GM18499 (cell line): ENCODE data around the gene ZNF284.

Source experiments
- ATAC-seq: cut with Tn5 transposase; IDR thresholded peaks from one replicate; pipeline ENCODE4 v1.9.1; 2021; ENCODE audit warnings: moderate number of reproducible peaks; ENCODE audit not compliant: insufficient read depth, unreplicated experiment

The ZNF284 gene

DNA sequence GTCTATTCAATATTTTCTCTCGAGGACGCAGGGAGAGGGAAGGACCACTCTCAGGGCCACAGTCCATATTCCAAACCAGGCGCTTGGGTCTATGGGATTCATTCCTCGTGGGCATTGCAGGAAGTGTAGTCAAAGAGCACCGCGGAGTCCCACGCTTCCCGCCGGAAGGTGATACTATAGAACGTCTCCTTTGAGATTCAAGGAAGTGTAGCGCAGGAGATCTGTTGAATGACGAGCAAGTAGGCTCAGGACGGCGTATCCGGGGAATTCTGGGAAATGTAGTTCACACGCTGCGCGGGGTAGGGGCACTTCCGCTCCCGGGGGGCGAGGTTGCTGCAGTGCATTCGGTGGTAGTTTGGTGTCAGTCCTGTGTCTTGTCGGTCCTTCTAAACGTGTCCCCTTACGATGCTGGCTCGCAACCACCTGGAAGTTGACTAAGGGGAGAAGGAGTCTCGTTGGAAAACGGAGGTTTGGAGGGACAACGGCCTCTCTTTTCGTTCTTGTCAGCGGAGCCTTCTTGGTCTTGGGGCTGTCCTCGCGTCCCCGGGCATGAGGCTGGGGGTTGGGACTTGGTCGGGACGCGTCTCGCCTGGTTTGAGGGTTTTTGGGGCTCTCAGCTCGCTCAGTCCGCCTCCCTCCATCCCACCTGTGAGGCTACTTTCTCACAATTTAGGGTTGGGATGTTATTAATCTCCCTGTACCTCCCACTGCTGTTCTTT lies at the start of gene ZNF284:
ZNF284 (plus strand) TSS at position 336 of the 719 bp plus-strand sequence. CDS start 4,231 bp downstream, outside the sequence.
- ATAC-seq, result peak; percentile 76

DNA sequence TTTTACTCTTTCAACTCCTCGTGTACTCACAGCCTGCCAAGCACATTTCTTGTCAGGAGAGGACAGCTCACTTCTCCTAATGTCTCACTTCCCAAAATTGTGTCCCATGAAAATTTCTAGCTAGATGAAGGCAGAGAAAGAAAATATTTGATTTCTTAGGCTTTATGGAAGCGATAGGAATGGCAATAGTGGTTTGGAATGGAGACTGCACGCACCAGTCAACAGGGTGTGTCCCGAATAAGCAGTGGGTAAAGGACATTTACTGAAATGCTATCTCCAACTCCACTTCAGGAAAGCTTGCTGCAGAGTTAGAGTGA lies 47.1 kb upstream of the ZNF284 start:
- ATAC-seq, result no peak

DNA sequence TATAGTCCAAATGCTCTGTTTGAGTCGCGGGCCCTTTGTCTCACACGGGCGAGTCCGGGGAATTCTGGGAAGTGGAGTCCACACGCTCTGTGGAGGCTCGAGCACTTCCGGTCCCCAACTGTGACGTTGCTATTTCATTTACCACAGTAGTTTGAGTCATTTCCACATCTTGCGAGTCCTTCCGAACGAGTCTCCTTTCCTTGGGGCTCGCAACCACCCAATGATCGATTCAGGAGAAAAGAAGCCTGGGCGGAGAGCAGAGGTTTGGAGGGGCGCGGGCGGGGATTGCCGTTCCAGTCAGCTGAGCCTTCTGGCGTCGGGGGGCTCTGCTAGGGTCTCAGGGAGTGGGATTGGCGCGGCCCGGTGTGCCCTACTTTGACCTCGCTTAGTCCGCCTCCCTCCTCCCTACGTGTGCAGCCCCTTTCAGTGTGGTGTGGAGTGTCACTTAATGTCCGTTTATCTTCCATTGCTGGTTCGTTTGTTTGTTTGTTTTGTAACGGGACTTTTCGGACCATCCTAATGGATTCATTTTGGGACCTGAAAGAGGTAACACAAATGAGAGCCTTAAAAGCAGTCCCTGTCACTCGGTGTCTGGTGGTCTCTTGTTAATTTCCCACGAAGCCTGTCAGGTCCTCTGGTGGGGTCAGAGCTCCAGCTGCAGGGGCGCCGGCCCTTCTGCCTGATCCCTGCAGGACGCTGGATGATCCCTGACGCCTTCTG lies 46.6 kb upstream of the ZNF284 start, which contains the start of gene ZNF222:
ZNF222 (plus strand) TSS at position 163 of the 720 bp plus-strand sequence; CDS start at position 221, 58 bp downstream.
- no peak for ATAC-seq

DNA sequence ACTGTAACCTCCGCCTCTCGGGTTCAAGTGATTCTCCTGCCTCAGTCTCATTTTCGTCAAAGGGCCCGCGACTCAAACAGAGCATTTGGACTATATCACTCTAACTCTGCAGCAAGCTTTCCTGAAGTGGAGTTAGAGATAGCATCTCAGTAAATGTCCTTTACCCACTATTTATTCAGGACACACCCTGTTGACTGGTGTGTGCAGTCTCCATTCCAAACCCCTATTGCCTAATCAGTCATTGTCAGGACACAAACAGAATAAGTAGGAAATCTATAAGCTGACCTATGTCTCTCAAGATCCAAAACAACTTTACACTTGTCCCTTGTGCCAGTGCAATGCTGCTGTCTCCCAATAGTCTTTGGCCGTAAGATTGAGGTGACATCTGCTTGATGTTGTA lies 45.3 kb upstream of the ZNF284 start:
- no peak for ATAC-seq

DNA sequence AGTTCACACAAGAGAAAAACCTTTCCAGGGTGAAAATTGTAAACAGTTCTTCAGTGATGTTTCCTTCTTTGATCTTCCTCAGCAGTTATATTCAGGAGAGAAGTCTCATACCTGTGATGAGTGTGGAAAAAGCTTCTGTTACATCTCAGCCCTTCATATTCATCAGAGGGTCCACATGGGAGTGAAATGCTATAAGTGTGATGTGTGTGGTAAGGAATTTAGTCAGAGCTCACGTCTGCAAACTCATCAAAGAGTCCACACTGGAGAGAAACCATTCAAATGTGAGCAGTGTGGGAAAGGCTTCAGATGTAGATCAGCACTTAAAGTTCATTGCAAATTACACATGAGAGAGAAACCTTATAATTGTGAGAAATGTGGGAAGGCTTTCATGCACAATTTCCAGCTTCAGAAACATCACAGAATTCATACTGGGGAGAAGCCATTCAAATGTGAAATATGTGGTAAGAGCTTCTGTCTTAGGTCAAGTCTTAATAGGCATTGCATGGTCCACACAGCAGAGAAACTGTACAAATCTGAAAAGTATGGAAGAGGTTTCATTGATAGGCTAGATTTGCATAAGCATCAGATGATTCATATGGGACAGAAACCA lies 39.9 kb upstream of the ZNF284 start:
- ATAC-seq, result no peak

DNA sequence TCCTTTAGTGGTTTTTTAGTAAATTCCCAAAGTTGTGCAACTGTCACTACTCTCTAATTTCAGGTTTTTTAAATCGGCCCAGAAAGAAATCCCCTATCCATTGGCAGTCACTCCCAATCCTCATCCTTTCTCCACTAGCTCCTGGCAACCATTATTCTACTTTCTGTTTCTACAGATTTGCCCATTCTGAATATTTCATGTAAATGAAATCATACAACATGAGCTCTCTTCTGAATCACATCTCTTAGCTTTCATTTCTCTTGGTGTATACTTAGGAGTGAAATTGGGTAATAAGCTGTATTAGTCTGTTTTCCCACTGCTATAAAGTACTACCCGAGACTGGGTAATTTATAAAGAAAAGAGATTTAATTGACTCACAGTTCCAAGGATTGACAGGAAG lies 29.8 kb upstream of the ZNF284 start:
- no peak for ATAC-seq

DNA sequence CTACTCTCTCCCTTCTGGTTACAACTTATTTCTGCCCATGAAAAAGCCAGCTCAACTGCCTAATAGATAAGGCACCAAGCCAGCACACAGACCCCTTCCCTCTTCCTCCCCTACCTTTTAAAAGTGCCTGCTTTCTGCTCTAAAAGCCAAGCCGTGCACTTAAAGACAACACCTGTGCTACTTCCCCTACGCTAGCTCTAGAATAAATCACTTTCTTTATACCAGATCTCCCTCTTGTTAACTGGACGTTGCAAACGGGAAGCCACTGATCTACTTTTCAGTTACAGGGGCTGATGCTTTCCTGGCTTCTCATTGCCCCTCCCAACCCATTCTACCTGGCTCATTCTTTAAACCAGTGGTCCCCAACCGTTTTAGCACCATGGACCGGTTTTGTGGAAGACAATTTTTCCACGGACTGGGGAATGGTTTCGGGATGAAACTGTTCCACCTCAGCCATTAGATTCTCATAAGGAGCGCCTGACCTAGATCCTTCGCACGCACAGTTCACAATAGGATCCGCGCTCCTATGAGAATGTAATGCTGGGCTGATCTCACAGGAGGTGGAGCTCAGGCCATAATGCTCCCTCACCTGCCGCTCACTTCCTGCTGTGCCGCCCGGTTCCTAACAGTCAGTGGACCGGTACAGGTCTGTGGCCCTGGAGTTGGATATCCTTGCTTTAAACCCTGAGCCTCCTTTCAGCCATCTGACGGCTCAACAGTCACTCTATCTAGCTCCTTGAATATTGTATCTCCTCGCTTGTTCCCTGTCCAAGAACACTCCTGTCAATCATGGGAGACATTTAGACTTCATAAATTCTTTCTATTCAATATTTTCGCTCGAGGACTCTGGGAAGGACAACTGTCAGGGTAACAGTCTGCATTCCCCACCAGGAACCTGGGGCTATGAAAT lies 21.0 kb upstream of the ZNF284 start:
- no peak for ATAC-seq

DNA sequence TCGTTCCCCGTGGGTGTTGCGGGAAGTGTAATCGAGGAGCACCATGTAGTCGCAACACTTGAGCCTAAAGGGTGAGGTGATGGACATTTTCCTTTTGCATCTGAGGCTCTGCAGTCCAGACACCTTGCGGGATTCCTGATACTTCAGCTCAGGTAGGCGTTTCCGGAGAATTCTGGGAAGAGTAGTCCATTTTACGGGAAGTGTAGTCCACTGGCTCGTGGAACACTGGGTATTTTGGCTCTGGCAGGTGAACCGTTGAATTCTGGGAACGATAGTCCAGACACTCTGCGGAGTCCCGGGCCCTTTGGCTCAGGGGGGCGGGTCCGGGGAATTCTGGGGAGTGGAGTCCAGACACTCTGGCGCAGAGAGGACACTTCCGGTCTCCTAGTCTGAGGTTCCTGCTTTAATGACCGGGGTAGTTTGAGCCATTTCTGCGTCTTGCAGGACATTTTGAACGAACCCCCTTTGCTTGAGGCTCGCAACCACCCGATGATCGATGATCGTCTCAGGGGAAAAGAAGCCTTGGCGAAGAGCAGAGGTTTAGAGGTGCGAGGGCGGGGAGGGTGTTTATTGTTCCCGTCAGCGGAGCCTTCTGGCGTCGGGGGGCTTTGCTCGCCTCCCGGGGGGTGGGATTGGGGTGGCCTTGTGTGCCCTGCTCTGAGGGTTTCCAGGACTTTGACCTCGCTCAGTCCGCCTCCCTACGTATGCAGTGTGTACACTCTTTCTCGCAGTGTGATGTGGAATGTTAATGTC lies 20.1 kb upstream of the ZNF284 start, which contains the start of gene ZNF223:
ZNF223 (plus strand) TSS at position 387 of the 753 bp plus-strand sequence. CDS start 3,141 bp downstream, outside the sequence.
- ATAC-seq, result no peak

DNA sequence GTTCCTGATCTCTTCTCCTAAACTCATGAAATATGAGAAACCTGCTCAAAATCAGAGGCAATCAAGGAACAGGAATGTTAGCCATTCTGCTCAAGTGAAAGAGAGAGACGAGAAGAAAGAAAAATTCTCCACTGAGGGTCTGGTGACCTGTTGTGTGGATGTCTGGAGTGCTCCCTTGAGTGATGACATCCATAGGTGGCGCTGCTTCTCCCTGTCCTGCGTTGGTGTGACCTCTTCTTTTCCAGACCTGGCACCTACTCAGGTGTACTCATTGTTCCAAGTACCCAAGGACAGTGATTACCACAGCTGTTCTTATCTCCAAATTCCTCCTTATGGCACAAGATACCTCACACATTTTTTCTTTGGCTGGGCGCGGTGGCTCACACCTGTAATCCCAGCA lies 16.1 kb upstream of the ZNF284 start:
- ATAC-seq, result no peak

DNA sequence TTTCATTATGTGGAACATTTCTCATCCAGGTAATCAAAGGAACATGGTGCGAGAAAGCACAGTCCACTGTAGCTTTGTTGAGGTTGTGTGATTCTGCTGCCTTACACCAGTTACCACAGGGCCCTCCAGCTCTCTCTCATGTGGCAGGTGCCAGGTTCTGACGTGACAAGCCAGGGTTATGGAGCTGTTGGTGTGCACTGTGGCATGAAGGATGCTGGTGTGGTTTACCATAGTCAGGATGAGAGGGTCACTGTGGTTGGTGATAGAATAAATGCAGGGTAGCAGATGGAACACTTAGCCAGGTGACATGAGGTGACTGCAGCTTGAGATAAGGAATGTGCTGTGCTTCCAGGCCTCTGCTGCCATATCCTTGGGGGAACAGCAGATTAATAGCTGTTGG lies 12.7 kb upstream of the ZNF284 start:
- ATAC-seq, result no peak

DNA sequence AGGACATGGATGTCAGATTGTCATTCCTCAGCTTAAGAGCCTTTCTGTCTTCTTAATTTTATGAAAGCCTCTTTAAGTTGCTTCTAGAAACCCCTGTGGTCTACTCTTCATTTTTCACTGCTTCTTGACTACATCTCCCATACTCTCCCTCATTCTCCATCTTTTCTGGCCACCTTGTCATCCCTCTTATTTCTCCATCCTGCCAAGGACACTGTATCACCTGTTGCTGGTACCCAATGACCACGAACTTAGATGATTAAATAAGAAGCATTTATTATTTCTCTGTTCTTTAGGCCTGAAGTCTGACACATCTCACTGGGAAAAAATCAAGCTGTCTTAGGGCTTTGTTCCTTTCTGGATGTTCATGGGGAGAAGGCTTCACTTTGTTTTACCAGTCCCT lies 10.9 kb upstream of the ZNF284 start:
- no peak for ATAC-seq

DNA sequence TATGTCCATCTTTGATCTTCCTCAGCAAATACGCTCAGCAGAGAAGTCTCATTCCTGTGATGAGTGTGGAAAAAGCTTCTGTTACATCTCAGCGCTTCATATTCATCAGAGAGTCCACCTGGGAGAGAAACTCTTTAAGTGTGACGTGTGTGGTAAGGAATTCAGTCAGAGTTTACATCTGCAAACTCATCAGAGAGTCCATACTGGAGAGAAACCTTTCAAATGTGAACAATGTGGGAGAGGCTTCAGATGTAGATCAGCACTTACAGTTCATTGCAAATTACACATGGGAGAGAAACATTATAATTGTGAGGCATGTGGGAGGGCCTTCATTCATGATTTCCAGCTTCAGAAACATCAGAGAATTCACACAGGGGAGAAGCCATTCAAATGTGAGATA lies 5.7 kb upstream of the ZNF284 start:
- no peak for ATAC-seq

DNA sequence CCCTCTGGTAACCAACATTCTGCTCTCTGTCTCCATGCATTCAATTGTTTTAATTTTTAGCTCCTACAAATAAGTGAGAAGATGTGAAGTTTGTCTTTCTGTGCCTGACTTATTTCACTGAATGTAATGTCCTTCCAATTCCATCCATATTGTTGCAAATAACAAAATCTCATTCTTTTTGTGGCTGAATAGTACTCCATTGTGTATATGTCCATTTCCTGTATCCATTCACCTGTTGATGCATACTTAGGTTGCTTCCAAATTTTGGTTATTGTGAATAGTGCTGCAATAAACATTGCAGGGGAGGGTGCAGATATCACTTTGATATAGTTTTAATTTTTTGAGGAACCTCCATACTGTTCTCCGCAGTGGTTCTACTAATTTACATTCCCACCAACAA lies 2.5 kb upstream of the ZNF284 start:
- ATAC-seq, result no peak

DNA sequence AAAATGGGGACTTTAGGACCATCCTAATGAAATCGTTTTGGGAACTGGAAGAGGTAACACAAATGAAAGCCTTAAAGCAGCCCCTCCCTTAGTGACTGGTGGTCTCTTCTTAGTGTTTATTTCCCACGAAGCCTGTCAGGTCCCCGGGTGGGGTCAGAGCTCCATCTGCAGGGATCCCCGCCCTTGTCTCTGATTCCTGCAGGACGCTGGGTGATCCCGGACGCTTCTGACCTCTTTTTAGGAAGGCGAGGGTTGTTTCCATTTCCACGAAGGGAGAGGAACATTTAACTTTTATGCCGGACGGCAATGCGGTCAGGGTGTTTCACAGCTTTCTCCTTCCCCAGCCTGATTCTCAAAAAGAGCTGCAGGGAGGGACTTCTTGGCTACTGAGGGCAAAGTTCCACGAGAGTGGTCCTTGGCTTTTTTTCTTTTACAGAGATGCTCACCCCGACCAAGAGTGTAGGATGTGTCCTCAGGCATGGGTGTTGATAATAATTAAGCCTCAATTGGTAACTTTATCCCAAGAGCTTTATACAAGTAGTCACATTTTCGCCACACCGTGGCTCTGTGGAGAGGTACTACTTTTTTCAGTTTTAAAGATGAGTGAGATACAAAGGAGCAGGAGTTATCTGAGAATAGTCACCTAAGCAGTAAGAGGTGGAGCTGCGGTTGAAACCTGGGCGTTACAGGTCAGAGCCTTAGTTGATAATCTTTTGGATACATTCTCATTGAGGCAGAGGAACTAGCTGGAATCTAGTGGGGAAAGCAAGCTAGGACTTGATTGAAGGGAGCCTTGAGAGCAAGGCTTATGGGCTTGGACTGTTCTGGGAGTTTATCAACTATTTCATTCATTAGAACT lies 813 bp downstream of the ZNF284 start:
- no peak for ATAC-seq

DNA sequence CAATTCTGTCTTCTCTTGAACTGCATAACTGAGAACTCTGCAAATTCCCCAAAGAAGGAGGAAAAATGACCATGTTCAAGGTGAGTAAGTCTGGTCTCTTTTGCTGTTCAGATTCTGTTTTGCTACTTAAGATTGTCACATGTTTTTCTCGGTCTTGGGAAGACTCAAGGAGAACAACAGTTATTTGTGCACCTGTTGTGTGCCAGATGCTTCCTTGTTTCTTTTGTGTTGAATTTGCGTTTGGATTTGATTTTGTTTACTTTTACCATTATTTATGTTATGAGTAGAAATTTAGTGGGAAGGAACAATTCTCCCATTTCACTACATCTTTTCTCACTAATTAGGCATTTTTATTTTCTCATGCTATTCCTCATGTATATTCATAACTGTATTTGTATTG lies 4.4 kb downstream of the ZNF284 start:
- ATAC-seq, result no peak

DNA sequence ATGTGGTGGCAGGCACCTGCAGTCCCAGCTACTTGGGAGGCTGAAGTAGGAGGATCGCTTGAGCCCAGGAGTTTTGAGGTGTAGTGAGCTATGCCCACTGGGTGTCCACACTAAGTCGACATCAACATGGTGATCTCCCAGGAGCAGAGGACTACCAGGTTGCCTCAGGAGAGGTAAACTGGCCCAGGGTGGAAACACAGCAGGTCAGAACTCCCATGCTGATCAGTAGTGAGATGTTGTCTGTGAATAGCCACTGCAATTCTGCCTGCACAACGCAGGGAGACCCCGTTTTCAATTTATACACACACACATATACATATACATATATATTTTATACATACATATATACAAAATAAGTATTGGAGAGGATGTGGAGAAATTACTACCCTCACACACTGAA lies 20.1 kb downstream of the ZNF284 start:
- no peak for ATAC-seq

DNA sequence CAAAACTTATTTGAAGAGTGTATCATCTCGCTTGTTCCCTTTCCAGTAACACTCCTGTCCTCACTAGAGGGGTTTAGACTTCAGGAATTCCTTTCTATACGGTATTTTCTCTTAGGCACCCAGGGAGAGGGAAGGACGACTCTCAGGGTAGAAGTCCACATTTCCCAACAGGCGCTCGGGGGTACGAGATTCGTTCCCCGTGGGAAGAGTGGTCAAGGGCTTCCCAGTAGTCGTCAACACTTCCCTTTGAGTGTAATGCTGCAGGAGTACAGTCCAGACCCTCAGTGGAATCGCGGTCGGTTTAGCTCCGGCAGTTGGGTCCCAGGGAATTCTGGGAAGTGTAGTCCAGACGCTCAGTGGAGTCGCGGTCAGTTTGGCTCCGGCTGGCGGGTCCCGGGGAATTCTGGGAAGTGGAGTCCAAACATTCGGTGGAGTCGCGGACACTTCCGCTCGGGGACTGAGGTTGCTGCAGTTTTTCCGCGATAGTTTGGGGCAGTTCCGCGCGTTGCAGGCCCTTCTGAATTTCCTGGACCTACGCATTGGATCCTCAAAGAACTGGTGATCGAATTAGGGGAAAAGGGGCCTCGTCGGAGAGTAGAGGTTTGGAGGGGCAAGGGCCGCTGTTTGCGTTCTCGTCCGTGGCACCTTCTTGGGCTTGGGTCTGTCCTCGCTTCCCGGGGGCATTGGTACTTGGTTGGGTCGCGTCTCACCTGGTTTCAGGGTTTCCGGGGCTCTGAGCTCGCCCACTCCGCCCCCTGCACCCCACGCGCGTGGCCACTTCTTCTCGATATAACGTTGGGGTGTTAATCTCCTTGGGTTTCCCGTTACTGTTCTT lies 22.2 kb downstream of the ZNF284 start, which contains the start of gene ZNF224:
ZNF224 (plus strand) TSS at position 431 of the 835 bp plus-strand sequence. CDS start 3,513 bp downstream, outside the sequence.
- ATAC-seq, result no peak

DNA sequence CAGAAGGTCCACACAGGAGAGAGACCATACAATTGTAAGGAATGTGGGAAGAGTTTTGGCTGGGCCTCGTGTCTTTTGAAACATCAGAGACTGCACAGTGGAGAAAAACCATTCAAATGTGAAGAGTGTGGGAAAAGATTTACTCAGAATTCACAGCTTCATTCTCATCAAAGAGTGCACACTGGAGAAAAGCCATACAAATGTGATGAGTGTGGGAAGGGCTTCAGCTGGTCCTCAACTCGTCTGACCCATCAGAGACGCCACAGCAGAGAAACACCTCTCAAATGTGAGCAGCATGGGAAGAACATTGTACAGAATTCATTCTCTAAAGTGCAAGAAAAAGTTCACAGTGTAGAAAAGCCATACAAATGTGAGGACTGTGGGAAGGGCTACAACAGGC lies 35.8 kb downstream of the ZNF284 start:
- no peak for ATAC-seq
